Activated gamma-delta T cell treated with anti-CD3 and anti-CD28 coated beads, Interleukin-2, amount 50 U/mL, for 16 hours (primary cell): ENCODE measurements around the gene ANKIB1.

Experiments used
- DNase-seq: peaks from one replicate; pipeline ENCODE4 v3.0.0-alpha.2; 2020; ENCODE audit warnings: low read depth

The ANKIB1 gene

DNA sequence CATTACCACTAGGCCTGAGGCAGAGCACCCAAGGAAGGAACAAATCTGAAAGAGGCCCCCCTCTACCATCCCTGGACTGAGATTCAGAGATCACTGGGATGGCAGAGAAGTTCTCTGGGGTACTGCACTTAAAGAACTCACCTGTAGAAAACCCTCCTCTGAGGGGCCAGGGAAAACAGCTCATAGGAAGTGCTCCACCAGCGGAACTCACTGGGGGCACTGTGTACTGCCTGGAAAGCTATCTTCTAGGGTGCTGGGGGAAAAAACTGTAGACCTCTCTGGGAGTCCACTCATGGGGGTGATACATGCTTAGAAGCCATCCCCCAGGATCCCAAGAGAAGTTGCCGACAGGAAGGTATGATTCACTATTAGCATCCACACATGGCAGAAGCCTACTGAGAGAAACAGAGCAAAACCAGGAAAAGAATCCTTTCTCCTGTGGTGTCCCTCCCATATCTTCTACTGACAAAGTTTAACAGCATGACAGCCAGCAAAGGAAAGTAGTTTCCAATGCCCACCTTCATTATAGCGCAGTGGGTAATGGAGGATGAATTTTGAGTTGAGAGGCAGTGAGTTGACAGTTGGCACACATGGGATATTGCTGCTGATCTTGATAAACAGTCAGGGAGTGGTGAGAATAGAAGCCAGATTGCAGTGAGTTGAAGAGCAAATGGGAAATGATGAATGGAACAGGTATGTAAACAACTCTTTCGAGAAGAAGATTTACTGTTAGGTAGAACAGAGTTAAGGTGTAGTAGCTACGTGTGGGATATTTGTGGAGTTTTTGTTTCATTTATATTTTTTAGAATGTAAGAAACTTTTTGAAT, 20.9 kb downstream of the ANKIB1 start:
- no peak for DNase-seq

DNA sequence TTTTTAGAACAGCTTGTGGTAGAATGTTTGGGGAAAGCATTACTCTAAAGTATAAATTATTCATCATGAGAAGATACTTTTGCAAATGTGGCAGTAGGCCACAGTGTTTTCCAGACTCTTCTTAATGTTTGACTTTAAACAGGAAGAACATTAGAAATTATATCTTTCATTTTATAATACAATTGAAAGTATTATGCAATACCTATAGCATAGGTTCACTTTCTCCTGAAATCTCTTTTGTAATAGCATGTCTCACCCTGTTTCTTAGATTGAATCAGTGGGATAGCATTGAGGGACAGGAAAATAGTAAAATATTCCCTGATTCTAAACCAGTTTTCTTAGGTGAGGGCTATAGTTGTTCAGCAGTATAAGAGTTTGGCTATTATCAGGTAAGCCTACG, 23.1 kb downstream of the ANKIB1 start:
- DNase-seq, result no peak

DNA sequence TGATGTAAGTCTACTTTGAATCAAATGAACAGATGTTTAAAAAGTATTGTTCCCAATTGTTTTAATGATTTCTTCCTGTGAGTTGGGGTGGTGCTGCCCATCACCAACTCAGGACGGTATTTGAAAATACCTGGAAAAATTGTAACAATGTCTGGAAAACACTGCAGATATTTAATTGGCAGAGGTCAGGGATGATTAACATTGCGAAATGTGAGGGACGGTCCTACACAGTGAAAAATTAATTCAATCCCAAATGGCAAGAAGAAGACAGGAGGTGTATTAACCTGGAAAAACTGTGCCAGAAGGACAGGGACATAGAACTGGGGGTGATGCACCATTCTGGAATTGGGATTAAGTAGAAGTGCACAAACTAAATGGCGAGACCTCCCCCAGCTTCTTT, 29.6 kb downstream of the ANKIB1 start:
- DNase-seq, result no peak

DNA sequence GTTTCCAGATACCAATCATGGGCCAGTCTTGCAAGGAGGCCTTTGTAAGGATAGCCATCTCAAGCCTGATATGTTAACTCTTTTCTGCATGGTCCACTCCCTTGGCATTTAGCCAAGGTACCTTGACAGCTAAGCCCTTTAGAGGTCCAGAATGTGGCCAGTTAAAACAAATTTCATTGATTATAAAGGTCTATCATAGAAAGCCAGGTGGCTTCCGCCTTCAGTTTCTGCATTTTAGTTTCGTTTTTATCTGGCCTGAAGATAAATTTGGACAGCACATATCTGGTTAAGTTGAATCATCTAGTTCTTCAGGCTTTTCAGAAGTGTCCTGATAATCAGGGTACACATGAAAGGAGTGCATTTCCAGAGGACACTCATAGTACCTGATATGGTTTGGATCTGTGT, 30.7 kb downstream of the ANKIB1 start:
- DNase-seq, result no peak

DNA sequence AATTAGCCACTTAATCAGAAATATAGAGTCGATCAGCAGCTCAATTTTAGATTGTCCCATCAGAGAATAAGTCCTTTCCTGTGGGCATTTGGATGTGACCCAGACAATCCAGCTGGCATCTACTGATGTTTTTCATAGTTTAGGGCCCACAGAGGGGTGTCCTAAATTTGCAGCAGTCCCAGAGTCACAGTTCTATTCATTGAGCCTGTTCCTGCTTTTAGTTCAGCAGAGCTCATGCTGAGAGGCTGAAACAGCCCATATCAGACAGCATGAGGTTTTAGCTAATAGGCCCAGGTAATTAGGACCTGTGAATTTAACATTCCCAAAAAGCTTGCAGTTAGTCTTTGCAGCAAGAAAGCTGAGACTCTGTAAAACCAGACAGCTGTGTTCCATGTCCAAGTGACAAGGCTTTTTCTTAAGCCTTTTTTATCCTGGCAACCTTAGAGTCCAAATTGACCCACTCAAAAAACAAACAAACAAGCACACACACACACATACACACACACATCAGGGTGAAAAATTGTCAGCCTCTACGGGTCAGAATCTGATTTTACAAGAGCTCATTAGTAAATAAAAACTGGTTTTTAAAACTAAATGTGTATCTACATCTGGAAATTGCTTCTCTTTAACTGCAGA, 33.7 kb downstream of the ANKIB1 start:
- DNase-seq, result no peak

DNA sequence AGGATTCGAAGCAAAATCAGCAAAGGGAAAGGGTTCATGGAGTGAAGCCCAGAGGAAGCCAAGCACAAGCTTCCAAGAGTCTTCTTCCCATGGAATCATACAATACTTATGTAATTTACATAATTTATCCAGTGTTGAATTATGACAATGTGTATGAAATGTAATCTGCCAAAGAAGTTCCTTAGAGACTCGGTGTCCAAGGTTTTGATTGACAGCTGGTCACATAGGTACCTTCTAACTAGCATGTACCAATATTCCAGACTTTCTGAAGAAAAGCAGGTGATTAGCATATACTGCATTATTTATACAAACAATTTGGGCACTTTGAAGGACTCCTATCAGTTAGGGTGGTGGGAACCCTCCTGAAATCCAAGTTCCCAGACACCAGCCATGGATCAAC, 35.3 kb downstream of the ANKIB1 start:
- no peak for DNase-seq

DNA sequence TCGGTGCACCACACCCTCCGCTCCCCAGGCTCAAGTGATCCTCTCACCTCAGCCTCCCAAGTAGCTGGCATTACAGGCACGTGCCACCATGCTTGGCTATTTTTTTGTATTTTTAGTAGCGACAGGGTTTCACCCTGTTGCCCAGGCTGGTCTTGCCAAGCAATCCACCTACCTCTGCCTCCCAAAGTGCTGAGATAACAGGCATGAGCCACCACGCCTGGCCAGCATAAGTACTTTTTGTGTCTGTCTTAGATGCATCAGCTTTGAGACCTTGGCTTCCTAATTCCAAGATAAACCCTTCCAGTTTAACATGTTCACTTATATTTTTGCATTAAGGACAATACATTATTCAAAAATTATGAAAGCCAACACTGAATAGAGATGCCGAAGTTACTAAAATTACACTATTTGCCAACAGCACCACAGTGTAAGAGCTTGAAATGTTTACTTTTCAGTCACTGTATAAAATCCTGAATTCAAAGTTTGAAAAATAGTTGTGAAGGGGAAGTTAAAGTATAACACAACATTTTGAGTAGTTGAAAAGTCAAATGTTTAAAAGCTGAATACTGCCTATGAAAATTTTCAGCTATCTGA, 36.5 kb downstream of the ANKIB1 start:
- no peak for DNase-seq

DNA sequence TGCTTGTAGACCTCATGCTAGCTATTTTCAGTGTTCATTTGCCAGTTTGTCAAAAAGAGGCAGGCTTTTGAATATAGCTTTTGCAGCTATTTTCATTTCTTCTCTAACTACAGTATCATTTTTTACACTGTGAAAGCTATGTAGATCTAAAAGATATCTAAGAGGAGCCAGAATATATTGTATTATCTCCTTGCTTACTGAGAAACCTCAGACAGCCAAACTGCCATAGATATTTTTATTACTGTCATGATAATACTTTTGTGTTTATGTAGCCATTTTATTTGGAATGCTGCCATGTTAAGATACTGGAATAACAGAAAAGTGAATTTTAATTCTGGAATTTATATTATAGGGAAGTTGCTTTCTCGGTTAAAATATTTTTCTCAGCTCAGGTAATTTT, 37.2 kb downstream of the ANKIB1 start:
- DNase-seq, result no peak

DNA sequence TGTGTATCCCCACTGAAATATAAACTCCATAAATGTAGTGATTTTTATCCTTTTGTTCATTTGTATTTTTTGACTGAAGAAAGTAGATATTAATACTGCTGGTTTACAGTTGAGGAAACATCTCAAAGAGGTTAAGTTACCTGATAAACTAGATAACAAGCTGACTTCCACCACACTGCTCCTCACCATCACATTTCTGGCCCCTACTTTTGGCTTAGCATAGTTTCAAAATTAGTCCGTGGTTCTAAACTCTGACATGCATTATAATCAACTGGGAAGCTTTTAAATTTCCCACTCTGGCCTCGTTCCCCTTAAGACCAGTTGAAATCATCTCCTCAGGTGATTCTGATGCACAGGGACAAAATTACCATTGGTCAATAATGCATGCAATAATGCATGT, 43.5 kb downstream of the ANKIB1 start:
- DNase-seq, result no peak

DNA sequence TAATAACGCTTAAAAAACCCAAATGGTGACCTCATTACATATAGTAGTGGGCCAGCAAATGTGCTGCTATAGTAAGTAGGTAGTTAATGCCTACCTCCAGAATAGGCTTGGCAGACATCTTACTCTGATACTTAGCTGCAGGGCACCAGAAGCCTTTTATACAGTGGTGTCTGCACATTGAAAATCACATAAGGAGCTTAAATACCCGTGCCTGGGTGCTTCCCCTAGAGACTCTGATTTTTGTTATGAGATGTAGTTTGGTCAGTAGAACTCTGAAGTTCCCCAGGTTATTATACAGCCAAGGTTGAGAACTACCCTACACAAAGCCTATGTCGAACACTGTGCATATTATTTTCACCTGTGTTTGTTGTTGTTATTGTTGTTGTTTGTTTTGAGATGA, 47.2 kb downstream of the ANKIB1 start:
- DNase-seq, result no peak

DNA sequence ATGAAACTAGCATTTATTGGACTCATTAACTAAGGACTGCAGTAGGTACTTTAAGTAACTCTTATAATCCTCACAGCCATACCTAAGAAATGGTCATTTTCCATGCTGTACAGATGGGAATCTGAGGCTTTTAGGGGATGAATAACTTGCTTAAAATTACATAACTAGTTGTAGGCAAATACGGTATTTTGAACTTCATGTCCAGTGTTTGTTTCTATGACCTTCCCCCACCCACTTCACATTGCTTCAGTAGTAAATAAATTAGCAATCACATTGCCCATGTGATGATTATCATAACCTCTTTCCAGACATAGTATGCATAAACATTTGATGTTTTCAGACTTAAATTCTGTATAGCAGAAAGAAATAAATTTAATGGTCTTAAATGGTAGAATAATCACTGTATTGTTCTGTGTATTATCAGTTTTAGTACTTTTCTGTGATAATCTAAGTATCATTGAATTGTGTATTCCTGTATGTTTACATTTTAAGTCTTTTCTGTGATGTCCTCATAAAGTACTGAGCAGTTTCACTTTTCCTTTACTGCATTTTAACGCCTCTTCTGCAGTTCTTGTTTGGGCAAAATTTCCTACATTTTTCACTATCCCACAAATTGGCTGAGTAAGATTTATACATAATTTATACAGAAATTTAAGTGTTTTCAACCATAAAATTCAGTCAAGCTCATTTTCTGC, 48.3 kb downstream of the ANKIB1 start:
- no peak for DNase-seq

DNA sequence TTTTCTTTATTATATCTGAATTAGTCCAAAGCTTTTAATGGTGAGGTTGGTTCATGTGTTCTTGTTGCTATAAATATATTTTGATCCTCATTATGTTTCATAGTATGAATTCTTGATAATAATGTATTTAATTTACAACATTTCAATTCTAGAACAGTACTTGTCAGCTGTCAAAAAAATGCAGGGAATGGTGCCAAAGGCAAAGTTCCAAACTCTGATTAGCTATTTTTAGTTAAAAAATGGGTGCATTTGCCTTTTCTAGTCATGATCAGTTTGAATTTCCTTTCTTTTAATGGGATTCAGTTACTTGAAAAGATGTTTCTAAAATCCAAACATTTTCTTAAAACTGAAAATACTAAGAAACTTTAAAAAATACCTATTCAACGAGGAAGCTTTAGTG, 49.6 kb downstream of the ANKIB1 start:
- no peak for DNase-seq

DNA sequence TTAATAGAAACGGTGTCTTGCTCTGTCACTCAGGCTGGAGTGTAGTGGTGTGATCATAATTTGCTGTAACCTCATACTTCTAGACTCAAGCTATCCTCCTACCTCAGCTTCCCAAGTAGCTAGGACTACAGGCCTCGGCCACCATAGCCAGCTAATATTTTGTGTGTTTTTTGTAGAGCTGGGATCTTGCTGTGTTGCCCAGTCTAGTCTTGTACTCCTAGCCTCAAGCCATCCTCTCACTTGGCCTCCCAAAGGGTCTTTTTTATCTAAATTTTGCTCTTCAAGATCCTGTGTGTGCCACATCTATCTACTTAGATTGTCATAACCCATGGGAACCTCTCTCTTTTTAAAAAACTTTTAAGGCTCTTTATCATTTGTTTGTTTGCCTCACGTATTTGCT, 50.5 kb downstream of the ANKIB1 start:
- DNase-seq, result no peak

DNA sequence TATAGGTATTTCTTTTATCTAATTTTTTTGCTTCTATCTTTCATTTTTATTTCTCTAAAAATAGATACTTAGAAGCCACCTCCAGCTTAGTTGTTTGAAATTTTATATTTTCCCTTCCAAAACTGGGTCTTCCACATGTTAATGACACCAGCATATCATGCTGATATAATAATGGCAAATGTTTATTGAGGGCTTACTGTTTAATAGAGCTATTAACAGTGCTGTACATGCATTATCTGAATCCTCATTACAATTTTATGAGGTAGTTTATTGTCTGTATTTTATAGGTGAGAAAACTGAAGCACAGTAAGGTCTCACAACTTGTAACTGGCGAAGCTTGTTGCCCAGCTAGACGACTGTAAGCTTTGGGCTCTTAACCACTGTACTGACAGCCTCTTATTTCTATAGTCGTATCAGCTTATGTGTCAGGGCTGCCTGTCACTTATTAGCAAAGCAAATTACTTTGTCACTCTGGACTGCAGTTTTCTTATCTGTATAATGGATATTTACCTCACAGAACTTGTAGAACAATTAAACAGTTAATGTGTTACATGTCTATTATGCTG, 51.2 kb downstream of the ANKIB1 start:
- no peak for DNase-seq

DNA sequence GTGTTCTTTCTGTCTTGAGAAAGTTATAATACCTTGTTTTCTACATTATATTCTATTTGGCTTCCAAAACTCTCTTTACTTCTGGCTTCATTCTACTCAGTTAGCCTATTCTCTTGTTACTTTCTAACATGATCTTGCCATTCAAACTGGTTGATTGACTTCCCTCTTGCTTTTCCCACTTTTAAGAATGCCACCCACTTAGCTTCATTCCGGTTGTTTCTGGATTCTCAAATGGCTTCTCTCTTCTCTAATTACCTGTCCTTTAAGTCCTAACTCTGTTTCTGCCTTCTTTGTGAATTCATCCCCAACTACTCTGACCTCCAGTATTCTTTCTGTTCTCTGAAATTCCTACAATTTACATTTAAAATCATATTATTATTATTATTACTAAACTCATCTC, 52.0 kb downstream of the ANKIB1 start:
- DNase-seq, result no peak

DNA sequence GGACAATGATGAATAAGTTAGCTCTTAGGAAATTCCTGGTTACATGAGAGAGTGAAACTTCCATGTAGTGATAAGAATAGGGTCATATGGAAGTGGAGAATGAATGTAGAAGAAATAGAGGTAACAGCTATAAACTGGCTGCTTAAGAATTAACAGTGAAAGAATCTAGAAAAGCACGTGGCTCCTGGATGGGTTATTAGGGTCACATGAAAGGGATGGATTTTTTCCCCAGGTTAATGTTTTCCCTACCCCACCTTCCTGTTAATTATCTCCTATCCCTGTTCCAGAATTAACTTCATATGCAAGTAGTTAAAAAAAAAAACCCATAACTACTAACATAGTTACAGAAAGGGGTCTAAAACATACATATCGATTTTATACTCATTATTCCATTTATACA, 58.0 kb downstream of the ANKIB1 start:
- DNase-seq, result no peak

DNA sequence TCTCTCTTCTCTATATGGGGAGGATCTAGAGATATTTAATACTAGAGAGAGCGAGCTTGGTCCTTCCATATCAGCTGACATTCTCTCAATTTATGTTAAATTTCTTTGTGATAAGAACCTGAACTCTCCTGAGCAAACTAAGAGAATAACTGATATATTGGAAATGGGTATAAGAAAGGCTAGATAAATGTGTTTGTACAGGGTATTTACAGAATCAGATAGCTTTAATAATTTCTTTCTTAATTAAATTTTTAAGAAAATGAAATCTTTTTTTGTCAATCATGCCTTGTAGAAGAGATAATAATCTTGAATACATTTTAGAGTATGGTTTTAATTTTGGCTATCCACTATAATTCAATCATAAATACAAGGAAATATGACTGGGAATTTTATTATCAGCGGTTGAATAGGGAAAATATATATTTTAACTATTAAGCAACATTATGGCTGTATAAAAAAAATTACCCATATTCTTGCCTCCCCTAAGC, 58.7 kb downstream of the ANKIB1 start:
- no peak for DNase-seq

DNA sequence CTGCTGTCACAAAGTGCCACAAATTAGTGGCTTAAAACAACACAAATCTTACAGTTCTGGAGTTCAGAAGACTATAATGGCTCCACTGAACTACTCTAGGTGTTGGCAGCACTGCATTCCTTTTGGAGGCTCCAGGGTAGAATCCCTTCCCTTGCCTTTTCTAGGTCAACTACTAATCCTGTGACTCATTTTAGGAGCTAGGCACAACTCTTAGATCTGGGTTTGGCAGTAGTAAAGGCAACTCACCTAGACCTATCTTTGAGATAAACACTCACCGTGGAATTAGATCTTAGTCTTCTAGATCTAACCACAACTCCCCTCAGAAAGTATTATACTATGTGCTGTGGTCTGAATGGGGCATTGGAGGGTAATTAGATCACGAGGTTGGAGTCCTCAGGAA, 60.4 kb downstream of the ANKIB1 start:
- no peak for DNase-seq

DNA sequence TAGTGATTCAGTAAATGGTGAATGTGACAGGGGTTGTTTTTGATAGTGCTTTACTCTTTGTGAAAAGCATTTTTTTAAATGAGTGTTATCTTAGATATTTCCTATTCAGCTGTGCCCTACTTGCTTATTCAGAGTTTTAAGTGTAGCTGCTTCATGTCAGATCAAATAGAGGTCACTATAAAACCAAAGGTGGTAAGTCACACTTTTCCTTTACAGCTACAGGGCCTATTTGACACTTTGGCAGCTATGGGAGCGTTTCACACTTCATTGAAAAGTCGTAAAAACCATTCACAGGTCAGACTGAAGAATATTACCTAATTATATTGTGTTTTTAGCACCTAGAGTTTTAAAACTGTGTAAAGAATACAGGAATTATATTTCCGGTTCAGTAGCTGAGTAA, 67.3 kb downstream of the ANKIB1 start:
- no peak for DNase-seq

DNA sequence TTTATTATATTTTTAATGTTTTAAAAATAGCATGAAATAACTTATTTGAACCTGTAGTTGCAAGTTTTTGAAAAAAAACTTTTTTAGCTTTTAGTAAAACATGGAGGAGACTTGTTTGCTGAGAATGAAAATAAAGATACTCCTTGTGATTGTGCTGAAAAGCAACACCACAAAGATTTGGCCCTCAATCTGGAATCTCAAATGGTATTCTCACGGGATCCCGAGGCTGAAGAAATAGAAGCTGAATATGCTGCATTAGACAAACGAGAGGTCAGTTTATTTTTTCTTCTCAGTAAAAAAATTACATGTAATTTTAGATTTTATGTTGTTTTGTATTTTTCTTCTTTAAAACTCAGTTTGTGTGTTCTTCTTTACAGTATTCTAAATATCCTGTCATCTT, 73.5 kb downstream of the ANKIB1 start:
- no peak for DNase-seq

DNA sequence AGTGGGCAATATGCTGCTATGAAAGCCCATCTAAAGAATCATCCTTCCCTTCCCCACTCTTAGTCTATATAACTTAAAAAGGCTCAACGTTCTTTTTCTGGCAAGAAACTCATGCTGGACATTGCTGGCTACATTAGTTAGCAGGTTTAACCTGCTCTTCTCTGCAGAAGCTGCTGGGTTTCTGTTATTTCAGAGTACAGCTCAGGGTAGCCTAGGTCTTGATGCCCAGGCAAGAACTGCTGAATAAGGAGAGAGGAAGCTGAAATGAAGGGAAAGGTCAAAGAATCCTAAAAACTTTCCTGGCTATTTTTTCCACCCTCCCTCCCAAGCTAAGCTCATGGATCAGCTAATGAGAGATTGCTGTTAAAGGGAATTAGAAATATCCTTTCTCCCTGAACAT, 79.4 kb downstream of the ANKIB1 start:
- DNase-seq, result no peak

DNA sequence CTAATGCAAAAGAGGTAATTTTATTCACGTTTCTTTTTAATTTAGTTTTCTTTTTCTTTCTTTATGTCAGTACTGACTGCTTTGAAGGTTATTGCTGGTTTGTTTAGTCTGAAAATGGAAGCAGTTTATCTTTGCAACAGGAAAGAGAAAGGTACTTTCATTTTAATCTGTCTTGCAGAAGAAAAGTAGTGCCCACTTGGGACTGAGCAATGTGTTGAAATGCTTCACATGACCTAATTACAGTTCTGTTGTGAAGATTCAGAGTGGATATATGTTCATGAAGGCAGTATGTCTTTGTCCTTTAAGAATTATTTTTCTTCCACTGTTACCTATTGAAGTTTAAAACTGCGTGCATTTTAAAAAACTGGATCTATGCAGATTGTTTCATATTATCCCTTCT, 80.1 kb downstream of the ANKIB1 start:
- DNase-seq, result no peak
